ENCODE measurements around the gene SCARF2. TPM values are rescaled to one million over a fixed set of nuclear protein-coding genes. Genes with fewer than 3 reads are reported as not detected.

Gene SCARF2
- total RNA-seq, 4 donors from 2014 or later, result 2.8 to 11.3 (median 5.8) TPM

DNA sequence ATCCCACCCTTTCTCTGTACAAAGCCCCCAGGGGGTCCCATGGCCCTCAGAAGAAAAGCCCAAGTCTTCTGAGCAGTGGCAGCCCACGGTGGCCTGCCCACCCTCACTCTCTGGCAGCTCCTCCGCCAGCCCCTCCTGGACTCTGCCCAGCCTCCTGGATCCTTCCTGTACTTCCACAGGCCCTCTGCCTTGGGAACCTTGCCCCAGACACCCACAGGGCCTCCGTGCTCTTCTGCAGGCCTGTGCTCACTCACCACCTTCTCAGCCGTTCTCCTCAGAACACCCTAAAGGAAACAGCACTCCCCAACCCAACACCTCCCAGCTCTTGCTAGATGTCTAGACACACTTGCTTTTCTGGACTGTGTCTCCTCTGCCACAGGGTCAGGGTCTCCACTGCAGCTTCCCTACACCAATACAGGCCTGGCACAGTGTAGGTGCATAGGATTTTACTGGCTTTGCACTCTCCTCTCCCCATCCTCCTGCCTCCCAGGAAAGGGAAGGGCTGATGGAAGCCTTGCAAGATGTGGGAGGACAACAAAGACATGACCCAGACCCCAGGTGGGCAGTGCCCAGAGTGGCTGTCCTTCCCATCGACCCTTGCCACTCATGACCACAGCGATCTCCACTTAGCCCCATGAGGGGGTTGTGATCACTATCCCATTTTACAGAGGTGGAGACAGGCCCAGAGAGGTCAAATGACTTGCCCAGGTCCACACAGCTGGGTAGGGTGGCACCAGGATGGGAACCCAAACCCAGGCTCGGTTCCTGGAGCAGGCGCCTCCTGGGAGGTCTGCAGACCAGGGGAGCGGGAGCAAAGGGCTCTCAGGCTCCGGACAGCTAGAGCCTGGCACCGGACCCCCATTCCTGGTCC is 2.0 kb downstream of the SCARF2 start:
- DNase-seq (ENCODE audit: low spot score in 2 of 2), result peak in 1 of 2 donors; percentile 60
- Histone ChIP-seq H3K4me3 (peak overlapping the region; percentile 59), H3K4me1 (peaks cover 49% of the 10 kb centered on the region), H3K27me3 (peaks cover 56% of the 10 kb centered on the region), H3K9me3 (no peaks in the 10 kb centered on the region), H3K27ac (no peak overlapping the region), H3K36me3 (no peaks in the 10 kb centered on the region)
- WGBS, result 58% methylated on average over 9 of the region's 11 CpGs
- TF ChIP-seq POLR2A (IDR thresholded peaks at IDR 0.05) (no peak), POLR2AphosphoS5 (IDR thresholded peaks at IDR 0.05) (no peak), EP300 (IDR thresholded peaks at IDR 0.05) (no peak)
- TF ChIP-seq, protein P1, sequence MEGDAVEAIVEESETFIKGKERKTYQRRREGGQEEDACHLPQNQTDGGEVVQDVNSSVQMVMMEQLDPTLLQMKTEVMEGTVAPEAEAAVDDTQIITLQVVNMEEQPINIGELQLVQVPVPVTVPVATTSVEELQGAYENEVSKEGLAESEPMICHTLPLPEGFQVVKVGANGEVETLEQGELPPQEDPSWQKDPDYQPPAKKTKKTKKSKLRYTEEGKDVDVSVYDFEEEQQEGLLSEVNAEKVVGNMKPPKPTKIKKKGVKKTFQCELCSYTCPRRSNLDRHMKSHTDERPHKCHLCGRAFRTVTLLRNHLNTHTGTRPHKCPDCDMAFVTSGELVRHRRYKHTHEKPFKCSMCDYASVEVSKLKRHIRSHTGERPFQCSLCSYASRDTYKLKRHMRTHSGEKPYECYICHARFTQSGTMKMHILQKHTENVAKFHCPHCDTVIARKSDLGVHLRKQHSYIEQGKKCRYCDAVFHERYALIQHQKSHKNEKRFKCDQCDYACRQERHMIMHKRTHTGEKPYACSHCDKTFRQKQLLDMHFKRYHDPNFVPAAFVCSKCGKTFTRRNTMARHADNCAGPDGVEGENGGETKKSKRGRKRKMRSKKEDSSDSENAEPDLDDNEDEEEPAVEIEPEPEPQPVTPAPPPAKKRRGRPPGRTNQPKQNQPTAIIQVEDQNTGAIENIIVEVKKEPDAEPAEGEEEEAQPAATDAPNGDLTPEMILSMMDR (IDR thresholded peaks at IDR 0.05), result no peak

- peak in 1 of 2 donors; percentile 40 for DNase-seq (ENCODE audit: low spot score in 2 of 2)
- Histone ChIP-seq H3K4me1 (peaks cover 58% of the 10 kb centered on the region), H3K27me3 (peaks cover 65% of the 10 kb centered on the region), H3K27ac (no peak overlapping the region), H3K36me3 (no peaks in the 10 kb centered on the region), H3K4me3 (no peak overlapping the region), H3K9me3 (no peaks in the 10 kb centered on the region)
- WGBS, result 79% methylated on average over 3 of the region's 3 CpGs
- TF ChIP-seq EP300 (IDR thresholded peaks at IDR 0.05) (no peak), POLR2A (IDR thresholded peaks at IDR 0.05) (no peak), POLR2AphosphoS5 (IDR thresholded peaks at IDR 0.05) (no peak)
- TF ChIP-seq, protein P1 (IDR thresholded peaks at IDR 0.05), result no peak
Observed at GRCh38 chr22:20434773-20435172, 2.9 kb downstream of the SCARF2 start.

- Histone ChIP-seq H3K27ac (no peak overlapping the region), H3K4me1 (peaks cover 61% of the 10 kb centered on the region), H3K9me3 (no peaks in the 10 kb centered on the region), H3K4me3 (no peak overlapping the region), H3K36me3 (no peaks in the 10 kb centered on the region), H3K27me3 (peaks cover 67% of the 10 kb centered on the region)
- peak in 1 of 2 donors; percentile 42 for DNase-seq (ENCODE audit: low spot score in 2 of 2)
- TF ChIP-seq, protein P1 (IDR thresholded peaks at IDR 0.05), result no peak
- TF ChIP-seq POLR2A (IDR thresholded peaks at IDR 0.05) (no peak), EP300 (IDR thresholded peaks at IDR 0.05) (no peak), POLR2AphosphoS5 (IDR thresholded peaks at IDR 0.05) (no peak)
- WGBS, result 93% methylated on average over 12 of the region's 12 CpGs
Observed at GRCh38 chr22:20434264-20434751, 3.3 kb downstream of the SCARF2 start.

GRCh38 chr22:20433686-20434241 is 3.9 kb downstream of the SCARF2 start:
- Histone ChIP-seq H3K4me3 (no peak overlapping the region), H3K36me3 (peaks cover 1% of the 10 kb centered on the region), H3K4me1 (peaks cover 60% of the 10 kb centered on the region), H3K9me3 (no peaks in the 10 kb centered on the region), H3K27me3 (peaks cover 67% of the 10 kb centered on the region), H3K27ac (no peak overlapping the region)
- DNase-seq (ENCODE audit: low spot score in 2 of 2), result peak in 1 of 2 donors; percentile 27
- 79% methylated on average over 3 of the region's 4 CpGs for WGBS
- TF ChIP-seq POLR2AphosphoS5 (IDR thresholded peaks at IDR 0.05), result no peak
- TF ChIP-seq, protein P1 (IDR thresholded peaks at IDR 0.05), result no peak
- no peak for TF ChIP-seq EP300 (IDR thresholded peaks at IDR 0.05)
- no peak for TF ChIP-seq POLR2A (IDR thresholded peaks at IDR 0.05)

DNA sequence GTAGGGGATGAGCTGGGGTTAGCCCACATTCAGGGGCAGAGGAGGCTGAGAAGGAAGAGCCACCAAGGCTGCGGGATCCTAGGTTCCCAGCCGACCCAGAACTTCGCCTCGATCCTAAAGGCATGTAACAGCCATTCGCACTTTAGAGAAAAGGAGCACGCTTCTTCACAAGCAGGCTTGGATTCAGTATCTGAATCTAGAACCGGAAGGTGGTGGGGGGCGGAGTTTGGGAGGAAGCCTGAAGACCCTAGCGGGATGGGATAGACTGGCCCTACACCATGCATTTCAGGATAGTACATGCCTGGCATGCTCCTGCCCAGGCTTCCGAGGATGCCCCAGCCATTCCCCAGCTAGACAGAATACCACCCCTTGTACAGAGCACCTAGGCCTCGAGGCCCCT is 4.4 kb downstream of the SCARF2 start:
- DNase-seq (ENCODE audit: low spot score in 2 of 2), result peak; percentile 45 to 48
- H3K4me3 ChIP-seq, result no peak overlapping the region
- H3K27me3 ChIP-seq, result peaks cover 70% of the 10 kb centered on the region
- no peaks in the 10 kb centered on the region for H3K9me3 ChIP-seq
- TF ChIP-seq EP300 (IDR thresholded peaks at IDR 0.05), result no peak
- H3K4me1 ChIP-seq, result peaks cover 58% of the 10 kb centered on the region
- WGBS, result 91% methylated on average over 10 of the region's 11 CpGs
- no peak overlapping the region for H3K27ac ChIP-seq
- H3K36me3 ChIP-seq, result peaks cover 4% of the 10 kb centered on the region

All from suprapubic skin (tissue), 4 donors.